ENCODE data around the gene DNM2. TPM values are rescaled to one million over a fixed set of nuclear protein-coding genes. Genes with fewer than 3 reads are reported as not detected.

Gene DNM2
- total RNA-seq, 1 donor from 2014 or later, result 102 TPM

- DNase-seq (ENCODE audit: low read depth), result no peak
- Histone ChIP-seq H3K36me3 (ENCODE audit: control insufficient read depth, insufficient read depth, low read length) (peaks cover 3% of the 10 kb centered on the region), H3K4me3 (ENCODE audit: low read depth, low read length) (no peak overlapping the region), H3K27me3 (ENCODE audit: control insufficient read depth, insufficient read depth, low read length) (no peaks in the 10 kb centered on the region)
- no peak for TF ChIP-seq CTCF (IDR thresholded peaks at IDR 0.05; ENCODE audit: insufficient read depth, low read length, poor library complexity, severe bottlenecking)
Measured at GRCh38 chr19:10773969-10774368, 56.1 kb downstream of the DNM2 start.

- no peak for DNase-seq (ENCODE audit: low read depth)
- H3K36me3 ChIP-seq (ENCODE audit: control insufficient read depth, insufficient read depth, low read length), result peaks cover 3% of the 10 kb centered on the region
- TF ChIP-seq CTCF (IDR thresholded peaks at IDR 0.05; ENCODE audit: insufficient read depth, low read length, poor library complexity, severe bottlenecking), result no peak
- H3K4me3 ChIP-seq (ENCODE audit: low read depth, low read length), result no peak overlapping the region
- no peaks in the 10 kb centered on the region for H3K27me3 ChIP-seq (ENCODE audit: control insufficient read depth, insufficient read depth, low read length)
Measured at GRCh38 chr19:10774893-10775292, 57.0 kb downstream of the DNM2 start.

- TF ChIP-seq CTCF (IDR thresholded peaks at IDR 0.05; ENCODE audit: insufficient read depth, low read length, poor library complexity, severe bottlenecking), result no peak
- Histone ChIP-seq H3K4me3 (ENCODE audit: low read depth, low read length) (no peak overlapping the region), H3K27me3 (ENCODE audit: control insufficient read depth, insufficient read depth, low read length) (no peaks in the 10 kb centered on the region), H3K36me3 (ENCODE audit: control insufficient read depth, insufficient read depth, low read length) (peaks cover 6% of the 10 kb centered on the region)
- no peak for DNase-seq (ENCODE audit: low read depth)
Measured at GRCh38 chr19:10776900-10777650, 59.2 kb downstream of the DNM2 start.

DNA sequence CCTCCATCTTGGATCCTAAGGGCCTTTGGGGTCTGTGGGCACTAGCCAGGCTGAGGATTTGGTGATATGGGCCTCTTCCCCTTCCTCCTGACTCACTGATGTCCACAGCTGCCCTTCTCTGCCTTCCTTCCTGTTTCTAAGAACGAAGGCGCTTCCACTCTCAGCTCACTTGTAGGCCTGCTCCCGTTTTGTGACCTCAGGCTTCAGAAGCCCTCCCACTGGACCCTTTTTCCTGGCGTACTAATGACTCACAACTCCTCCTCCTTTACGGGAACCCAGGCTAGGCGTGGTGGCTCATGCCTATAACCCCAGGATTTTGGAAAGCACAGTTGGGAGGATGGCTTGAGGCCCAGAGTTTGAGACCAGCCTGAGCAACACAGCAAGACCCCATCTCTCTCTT is 62.5 kb downstream of the DNM2 start:
- no peak for DNase-seq (ENCODE audit: low read depth)
- no peak for TF ChIP-seq CTCF (IDR thresholded peaks at IDR 0.05; ENCODE audit: insufficient read depth, low read length, poor library complexity, severe bottlenecking)
- Histone ChIP-seq H3K4me3 (ENCODE audit: low read depth, low read length) (no peak overlapping the region), H3K27me3 (ENCODE audit: control insufficient read depth, insufficient read depth, low read length) (no peaks in the 10 kb centered on the region), H3K36me3 (ENCODE audit: control insufficient read depth, insufficient read depth, low read length) (peaks cover 13% of the 10 kb centered on the region)

DNA sequence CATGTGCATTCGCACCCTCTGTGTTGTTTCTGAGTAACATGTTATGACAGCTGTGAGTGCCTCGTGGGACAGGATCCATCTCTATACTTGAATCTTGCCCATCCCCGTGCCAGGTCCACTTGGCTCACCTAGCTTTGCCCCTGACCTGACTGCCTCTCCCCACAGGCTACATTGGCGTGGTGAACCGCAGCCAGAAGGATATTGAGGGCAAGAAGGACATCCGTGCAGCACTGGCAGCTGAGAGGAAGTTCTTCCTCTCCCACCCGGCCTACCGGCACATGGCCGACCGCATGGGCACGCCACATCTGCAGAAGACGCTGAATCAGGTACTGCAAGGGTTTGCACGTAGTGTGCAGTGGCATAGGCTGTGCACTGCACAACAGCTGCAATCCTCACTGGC is 64.9 kb downstream of the DNM2 start:
- Histone ChIP-seq H3K27me3 (ENCODE audit: control insufficient read depth, insufficient read depth, low read length) (no peaks in the 10 kb centered on the region), H3K4me3 (ENCODE audit: low read depth, low read length) (no peak overlapping the region), H3K36me3 (ENCODE audit: control insufficient read depth, insufficient read depth, low read length) (peaks cover 13% of the 10 kb centered on the region)
- DNase-seq (ENCODE audit: low read depth), result no peak
- no peak for TF ChIP-seq CTCF (IDR thresholded peaks at IDR 0.05; ENCODE audit: insufficient read depth, low read length, poor library complexity, severe bottlenecking)

GRCh38 chr19:10784257-10784656 is 66.4 kb downstream of the DNM2 start:
- no peak for TF ChIP-seq CTCF (IDR thresholded peaks at IDR 0.05; ENCODE audit: insufficient read depth, low read length, poor library complexity, severe bottlenecking)
- Histone ChIP-seq H3K36me3 (ENCODE audit: control insufficient read depth, insufficient read depth, low read length) (peaks cover 13% of the 10 kb centered on the region), H3K27me3 (ENCODE audit: control insufficient read depth, insufficient read depth, low read length) (no peaks in the 10 kb centered on the region), H3K4me3 (ENCODE audit: low read depth, low read length) (no peak overlapping the region)
- no peak for DNase-seq (ENCODE audit: low read depth)

All from kidney epithelial cell (primary cell).